IMR-90 (cell line): ENCODE measurements around the gene MT1A. TPM values are rescaled to one million over a fixed set of nuclear protein-coding genes. Genes with fewer than 3 reads are reported as not detected.

ENCODE experiments used
- ATAC-seq: fragments of 200-7000 bp; cut with Tn5 transposase; 2 replicates; pipeline ENCODE4 v1.9.1; 2020; ENCODE audit warnings: low read depth, mild to moderate bottlenecking, moderate library complexity
- BruUV-seq: library from RNA; stranded (reverse); fragments of 400-500 nt; replicated peaks from 2 replicates; lab custom pipeline; 2021; lab: Mats Ljungman, UMichigan
- CTCF ChIA-PET: fragments of 300-600 bp; formaldehyde crosslinking; extraction: SDS; loops from one replicate; lab custom pipeline; 2021; ENCODE audit warnings: antibody characterized with exemption; lab: Yijun Ruan, JAX
- POLR2A ChIA-PET: fragments of 300-600 bp; sonication (Branson Sonifier 250); formaldehyde crosslinking; loops from one replicate; lab custom pipeline; 2022; ENCODE audit warnings: antibody characterized with exemption; ENCODE audit not compliant: unreplicated experiment; lab: Charles Lee
- DNase-seq: peaks from one replicate; pipeline ENCODE4 v3.0.0; 2013
- H2AFZ ChIP-seq: replicated peaks from 2 replicates; pipeline ENCODE3; 2013; ENCODE audit warnings: low read length, mild to moderate bottlenecking; ENCODE audit not compliant: poor library complexity
- H2AK5ac ChIP-seq: 2 replicates; pipeline ENCODE4 v1.6.1; 2013; ENCODE audit warnings: low read depth, low read length, inconsistent platforms
- H2AK9ac ChIP-seq: replicated peaks from 2 replicates; pipeline ENCODE3; 2013; ENCODE audit warnings: mild to moderate bottlenecking, low read depth, low read length, moderate library complexity; ENCODE audit not compliant: poor library complexity
- H2BK120ac ChIP-seq: 2 replicates; pipeline ENCODE4 v1.6.1; 2013; ENCODE audit warnings: low read depth, low read length, inconsistent platforms
- H2BK15ac ChIP-seq: 3 replicates; pipeline ENCODE4 v1.6.1; 2013; ENCODE audit warnings: low read depth, low read length, inconsistent platforms
- H2BK20ac ChIP-seq: 2 replicates; pipeline ENCODE4 v1.6.1; 2013; ENCODE audit warnings: low read depth, mild to moderate bottlenecking, inconsistent platforms, low read length, moderate library complexity
- H2BK5ac ChIP-seq: 2 replicates; pipeline ENCODE4 v1.6.1; 2013; ENCODE audit warnings: mild to moderate bottlenecking, low read depth, low read length, inconsistent platforms; ENCODE audit not compliant: poor library complexity, severe bottlenecking
- H3K14ac ChIP-seq: replicated peaks from 2 replicates; pipeline ENCODE4 v1.6.1; 2013; ENCODE audit warnings: low read depth, low read length, inconsistent platforms
- H3K18ac ChIP-seq: 2 replicates; pipeline ENCODE4 v1.6.1; 2013; ENCODE audit warnings: low read depth, low read length, control low read depth
- H3K23ac ChIP-seq: 2 replicates; pipeline ENCODE4 v1.6.1; 2013; ENCODE audit warnings: low read depth, low read length, inconsistent platforms
- H3K27ac ChIP-seq: 2 replicates; pipeline ENCODE4 v1.5.1; 2013; ENCODE audit warnings: mild to moderate bottlenecking, control low read depth, low read length; ENCODE audit not compliant: insufficient read depth
- H3K27me3 ChIP-seq: 2 replicates; pipeline ENCODE4 v1.6.1; 2013; ENCODE audit warnings: low read length; ENCODE audit not compliant: control insufficient read depth, insufficient read depth
- H3K36me3 ChIP-seq: 2 replicates; pipeline ENCODE4 v1.6.1; 2013; ENCODE audit warnings: low read length, mixed read lengths; ENCODE audit not compliant: control insufficient read depth, insufficient read depth
- H3K4ac ChIP-seq: 2 replicates; pipeline ENCODE4 v1.6.1; 2013; ENCODE audit warnings: low read depth, low read length, inconsistent platforms
- H3K4me1 ChIP-seq: 2 replicates; pipeline ENCODE4 v1.6.1; 2013; ENCODE audit warnings: low read length, mixed read lengths; ENCODE audit not compliant: control insufficient read depth, insufficient read depth
- H3K4me2 ChIP-seq: 2 replicates; pipeline ENCODE4 v1.6.1; 2013; ENCODE audit warnings: low read depth, mild to moderate bottlenecking, control low read depth, low read length, moderate library complexity
- H3K4me3 ChIP-seq: 2 replicates; pipeline ENCODE4 v1.5.1; 2013; ENCODE audit warnings: low read depth, mild to moderate bottlenecking, control low read depth, low read length, moderate library complexity; ENCODE audit not compliant: insufficient read depth
- H3K56ac ChIP-seq: 2 replicates; pipeline ENCODE4 v1.6.1; 2013; ENCODE audit warnings: low read length, inconsistent platforms; ENCODE audit not compliant: insufficient read depth; ENCODE audit errors: extremely low read depth
- H3K79me1 ChIP-seq, 2 experiments: 2 replicates each; pipeline ENCODE4 v1.6.1; 2013; ENCODE audit warnings: low read length in 2 of 2, inconsistent platforms in 1 of 2, low read depth in 1 of 2
- H3K9ac ChIP-seq: 2 replicates; pipeline ENCODE4 v1.6.1; 2013; ENCODE audit warnings: low read depth, low read length, control low read depth
- H3K9me1 ChIP-seq: 2 replicates; pipeline ENCODE4 v1.6.1; 2013; ENCODE audit warnings: low read length, inconsistent platforms; ENCODE audit not compliant: insufficient read depth
- H3K9me3 ChIP-seq: 2 replicates; pipeline ENCODE4 v1.6.1; 2013; ENCODE audit warnings: low read length; ENCODE audit not compliant: control insufficient read depth, insufficient read depth
- H4K20me1 ChIP-seq: 2 replicates; pipeline ENCODE4 v1.6.1; 2013; ENCODE audit warnings: low read length, inconsistent platforms; ENCODE audit not compliant: insufficient read depth
- H4K5ac ChIP-seq: 2 replicates; pipeline ENCODE4 v1.6.1; 2013; ENCODE audit warnings: mild to moderate bottlenecking, low read depth, low read length, control low read depth
- H4K8ac ChIP-seq, 2 experiments: 2 replicates each; pipeline ENCODE4 v1.6.1; 2013; ENCODE audit warnings: low read depth in 2 of 2, low read length in 2 of 2, control low read depth in 1 of 2, inconsistent platforms in 1 of 2
- H4K91ac ChIP-seq: 2 replicates; pipeline ENCODE4 v1.6.1; 2013; ENCODE audit warnings: low read depth, low read length, inconsistent platforms; ENCODE audit not compliant: insufficient read depth
- BHLHE40 ChIP-seq: fragments of 150-350 bp; IDR thresholded peaks from 2 replicates; pipeline ENCODE4 v1.6.1; 2016; ENCODE audit warnings: mild to moderate bottlenecking, low read depth, low read length
- CHD1 ChIP-seq: IDR thresholded peaks from 2 replicates; pipeline ENCODE4 v1.6.1; 2012; ENCODE audit warnings: low read depth, low read length, improper control_type of control experiment
- CTCF ChIP-seq: conservative IDR thresholded peaks from 2 replicates; pipeline ENCODE4 v1.5.1; 2012; ENCODE audit warnings: mild to moderate bottlenecking, low read depth, low read length, improper control_type of control experiment
- ELK1 ChIP-seq: fragments of 150-350 bp; IDR thresholded peaks from 2 replicates; pipeline ENCODE4 v1.6.1; 2016; ENCODE audit warnings: low read depth, mild to moderate bottlenecking, low read length, moderate library complexity, borderline replicate concordance
- FOS ChIP-seq: fragments of 150-350 bp; IDR thresholded peaks from 2 replicates; pipeline ENCODE4 v1.6.1; 2016; ENCODE audit warnings: low read depth, low read length
- MAZ ChIP-seq: IDR thresholded peaks from 2 replicates; pipeline ENCODE4 v1.6.1; 2012; ENCODE audit warnings: low read depth, mild to moderate bottlenecking, low read length, improper control_type of control experiment, moderate library complexity, borderline replicate concordance
- MXI1 ChIP-seq: IDR thresholded peaks from 2 replicates; pipeline ENCODE4 v1.6.1; 2012; ENCODE audit warnings: low read depth, mild to moderate bottlenecking, low read length, moderate library complexity, borderline replicate concordance
- NFE2L2 ChIP-seq: fragments of 150-350 bp; IDR thresholded peaks from 2 replicates; pipeline ENCODE4 v1.6.1; 2016; ENCODE audit warnings: low read depth, mild to moderate bottlenecking, low read length
- POLR2A ChIP-seq: IDR thresholded peaks from 2 replicates; pipeline ENCODE4 v1.6.1; 2012; ENCODE audit warnings: mild to moderate bottlenecking, low read depth, low read length
- SMC3 ChIP-seq: fragments of 150-350 bp; IDR thresholded peaks from 2 replicates; pipeline ENCODE4 v1.6.1; 2016; ENCODE audit warnings: low read depth, mild to moderate bottlenecking, antibody characterized with exemption, low read length, moderate library complexity
- WGBS, 2 experiments: methylation state at CpG; one replicate each; pipeline versions ENCODE4 v1.1.5 to v1.1.7; 2013; ENCODE audit warnings: missing lambda C conversion rate in 2 of 2; ENCODE audit not compliant: insufficient read length in 1 of 2; ENCODE audit errors: extremely low coverage in 2 of 2; 5-methylcytosine and 5-hydroxymethylcytosine counted together
- dilution Hi-C: fragments of 300-500 bp; cut with HindIII; formaldehyde crosslinking; loops from one replicate; pipeline ENCODE4 v1.14.3; 2018; ENCODE audit warnings: low sequenced_read_pairs; ENCODE audit not compliant: unreplicated experiment
- in situ Hi-C: fragments of 300-500 bp; cut with MboI; formaldehyde crosslinking; loops from 3 replicates; pipeline ENCODE4 v1.14.3; 2019; ENCODE audit warnings: low sequenced_read_pairs, inconsistent platforms, mixed read lengths
- intact Hi-C: fragments of 100-400 bp; cut with micrococcal nuclease; formaldehyde crosslinking; loops from 2 replicates; pipeline ENCODE4 v1.10.0; 2022
- polyA plus RNA-seq, 3 experiments: library from polyadenylated mRNA; depleted of rRNA; stranded (reverse); fragments of >200 nt; gene quantifications; 2 replicates each; pipeline ENCODE4 v1.2.3, GENCODE V29; 2012; ENCODE audit warnings: low replicate concordance in 1 of 3
- total RNA-seq: library from RNA; depleted of rRNA; stranded (reverse); fragments of >200 nt; gene quantifications from 2 replicates; pipeline ENCODE4 v1.2.3, GENCODE V29; 2012

The MT1A gene
- total and polyA plus RNA-seq, 2 of the 4 experiments (the other 2 are of a cell fraction) = 1.6 TPM; not detected in 1

- Histone ChIP-seq H3K18ac (peak overlapping the region; percentile 39), H4K20me1 (no peaks in the 10 kb centered on the region), H3K9me3 (peaks cover 3% of the 10 kb centered on the region; the same call in 1 of the 2 replicates), H3K9ac (peak overlapping the region; percentile 77), H2AK5ac (peak overlapping the region; percentile 81), H2AFZ (peak overlapping the region; percentile 94), H3K56ac (peak overlapping the region; percentile 60), H3K27ac (peak overlapping the region; percentile 18; the same call in 1 of the 2 replicates), H2BK5ac (no peak overlapping the region), H4K5ac (no peak overlapping the region; the same call in 1 of the 2 replicates), H3K4me1 (peaks cover 7% of the 10 kb centered on the region; the same call in 1 of the 2 replicates), H3K23ac (peak overlapping the region; percentile 73), H4K91ac (peak overlapping the region; percentile 53), H4K8ac (peak overlapping the region; percentile 53 to 67; a peak in 3 of 4 replicates), H2BK15ac (no peak overlapping the region; the same call in 2 of the 3 replicates), H3K36me3 (no peaks in the 10 kb centered on the region; the same call in 1 of the 2 replicates), H3K14ac (peak overlapping the region; percentile 75), H3K79me1 (peaks cover 3% of the 10 kb centered on the region in 2 experiments; a peak in 1 of 4 replicates), H3K9me1 (no peaks in the 10 kb centered on the region), H3K4ac (peak overlapping the region; percentile 77), H2BK120ac (peak overlapping the region; percentile 69; the same call in 1 of the 2 replicates), H2AK9ac (peak overlapping the region; percentile 90), H3K4me3 (peak overlapping the region; percentile 58), H2BK20ac (peak overlapping the region; percentile 21; the same call in 1 of the 2 replicates), H3K27me3 (peaks cover under 1% of the 10 kb centered on the region; the same call in 1 of the 2 replicates), H3K4me2 (peak overlapping the region; percentile 93)
- BruUV-seq = no TSS peak
- ChIA-PET POLR2A (no interaction called here), CTCF (interaction anchor here (1.8 kb wide), 1 partner anchor 10 kb away, joined by 8 read pairs; no protein-coding TSS in a partner anchor)
- no CpG with 5 or more reads among the region's 8 CpGs for WGBS, 2 experiments
- no peak for TF ChIP-seq ELK1
- no peak for TF ChIP-seq MXI1
- no peak for TF ChIP-seq FOS
- TF ChIP-seq NFE2L2 = no peak
- no peak for TF ChIP-seq CTCF
- no peak for TF ChIP-seq SMC3
- TF ChIP-seq MAZ = no peak; the same call in 1 of the 2 replicates
- no peak for TF ChIP-seq CHD1
- TF ChIP-seq BHLHE40 = no peak
- TF ChIP-seq POLR2A = no peak
- intact Hi-C loops = loop anchor here (5.0 kb wide), 2 partner anchors 56 to 76 kb away; partner anchors contain the start of genes MT1E and MT2A
- DNase-seq (no peak), ATAC-seq (peak; percentile 22)
- in situ Hi-C loops = no loop called here
- dilution Hi-C loops = no loop called here
Measured at GRCh38 chr16:56682703-56683397, 44.4 kb downstream of the MT1A start.
